Activated gamma-delta T cell treated with Interleukin-2 at 50 U/mL for 16 hours (primary cell): Measurements from ENCODE around the gene KCTD14.
"Not testable (repeated sequence)": the region's sequence is repeated elsewhere in the genome, so short reads cannot be mapped to it uniquely, and the experiment has no call there.

Experiments used
- DNase-seq: peaks from one replicate; pipeline ENCODE4 v3.0.0-alpha.2; 2020

KCTD14 gene, protein sequence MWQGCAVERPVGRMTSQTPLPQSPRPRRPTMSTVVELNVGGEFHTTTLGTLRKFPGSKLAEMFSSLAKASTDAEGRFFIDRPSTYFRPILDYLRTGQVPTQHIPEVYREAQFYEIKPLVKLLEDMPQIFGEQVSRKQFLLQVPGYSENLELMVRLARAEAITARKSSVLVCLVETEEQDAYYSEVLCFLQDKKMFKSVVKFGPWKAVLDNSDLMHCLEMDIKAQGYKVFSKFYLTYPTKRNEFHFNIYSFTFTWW

DNA sequence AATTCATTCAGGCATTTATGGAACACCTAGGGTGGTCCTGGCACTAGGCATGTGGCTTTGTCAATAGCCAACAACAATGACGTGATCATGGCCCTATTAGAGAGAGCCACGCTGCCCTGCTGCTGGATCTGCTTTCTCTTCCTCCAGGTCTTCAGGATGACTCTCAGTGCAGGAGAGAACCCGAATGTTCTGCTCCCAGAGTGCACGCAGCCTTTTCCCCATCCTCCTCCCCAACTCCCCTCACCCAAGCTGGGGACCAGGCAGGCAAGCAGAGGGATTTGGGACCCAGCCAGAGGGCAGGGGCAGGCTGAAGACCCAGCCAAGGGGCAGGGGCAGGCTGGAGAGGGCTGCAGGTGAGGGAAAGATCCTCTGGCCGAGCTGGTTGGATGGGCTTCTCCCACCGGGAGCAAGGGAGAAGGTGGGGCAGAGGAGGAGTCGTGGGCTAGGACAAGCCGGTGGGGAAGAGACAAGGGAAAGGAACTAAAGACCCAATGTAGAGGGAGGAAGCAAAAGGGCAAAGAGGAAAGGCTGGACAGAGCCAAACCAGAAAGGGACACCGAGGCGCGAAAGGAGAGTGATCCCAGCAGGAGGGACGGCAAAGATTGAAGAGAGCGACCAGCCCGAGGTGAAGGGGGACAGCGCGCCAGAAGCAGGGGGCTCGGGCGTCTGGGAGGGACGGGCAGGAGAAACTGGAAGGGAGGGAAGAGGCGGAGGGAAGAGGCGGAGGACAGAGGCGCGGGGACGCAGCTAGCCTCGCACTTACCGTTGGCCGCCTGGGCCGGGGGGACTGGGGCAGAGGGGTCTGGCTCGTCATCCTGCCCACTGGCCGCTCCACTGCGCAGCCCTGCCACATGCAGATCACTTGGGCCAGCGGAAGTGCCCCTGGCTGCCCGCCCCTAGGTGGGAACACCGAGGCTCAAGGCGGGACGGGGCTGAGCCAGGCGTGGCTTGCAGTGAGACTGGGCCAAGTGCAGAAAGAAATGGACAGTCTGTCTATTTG, at the start of gene KCTD14:
TSS of gene KCTD14 (minus strand) at position 880 of the 1,000 bp plus-strand sequence. CDS start at position 853, 27 bp downstream.
- DNase-seq: no peak

DNA sequence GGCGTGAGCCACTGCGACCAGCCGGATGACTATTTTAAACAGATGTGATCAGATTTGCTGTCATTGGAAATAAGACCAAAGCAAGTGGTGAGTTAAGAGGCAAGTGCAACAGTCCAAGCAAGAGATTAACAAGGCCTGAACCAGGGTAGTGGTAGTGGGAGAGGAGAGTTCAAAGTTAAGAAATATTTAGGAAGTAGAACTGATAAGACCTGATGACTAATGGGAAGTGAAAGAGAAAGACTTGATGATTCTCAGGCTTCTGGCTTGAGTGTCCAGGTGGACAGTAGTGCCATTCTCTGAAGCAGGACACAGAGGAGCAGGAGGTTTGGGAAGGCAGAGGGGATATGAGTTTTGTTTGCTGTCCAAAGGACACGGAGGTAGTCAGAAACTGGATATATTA, 49.4 kb upstream of the KCTD14 start:
- no peak for DNase-seq

DNA sequence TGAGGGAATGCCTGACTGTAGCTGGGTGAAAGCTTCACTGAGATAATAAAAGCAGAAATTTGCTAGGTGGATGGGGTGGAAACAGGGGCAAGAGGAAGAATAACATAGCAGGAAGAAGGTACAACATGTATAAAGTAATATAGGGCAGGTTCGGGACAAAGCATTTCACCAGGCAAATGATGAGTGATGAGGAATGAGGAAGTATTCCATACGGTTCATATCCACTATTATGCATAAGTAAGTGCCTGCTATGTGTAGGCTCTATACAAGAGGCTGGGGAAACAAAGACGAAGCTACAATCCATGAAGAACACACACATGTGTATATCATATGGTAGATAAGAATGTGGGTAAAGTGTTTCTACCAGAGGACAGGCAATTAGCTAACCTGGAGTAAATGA, 48.6 kb upstream of the KCTD14 start:
- DNase-seq: no peak

DNA sequence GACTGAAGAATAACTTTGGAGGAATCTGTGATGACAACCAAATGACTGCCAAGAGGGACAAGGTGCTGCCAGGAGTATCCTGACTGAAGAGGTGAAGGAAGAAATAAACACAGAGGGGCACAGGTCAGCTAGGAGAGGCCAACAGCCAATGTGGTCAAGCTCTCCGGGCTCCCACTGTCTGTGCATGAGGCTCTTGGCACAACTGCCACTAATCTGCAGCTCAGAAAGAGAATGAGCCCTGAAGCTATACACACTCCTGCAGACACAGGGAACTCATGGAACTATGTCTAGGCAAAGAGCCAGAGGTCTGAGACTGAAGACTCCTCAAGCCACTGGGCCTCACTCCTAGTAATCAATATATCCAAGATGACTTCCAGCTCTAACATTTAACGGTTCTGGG, 47.5 kb upstream of the KCTD14 start:
- no peak for DNase-seq

DNA sequence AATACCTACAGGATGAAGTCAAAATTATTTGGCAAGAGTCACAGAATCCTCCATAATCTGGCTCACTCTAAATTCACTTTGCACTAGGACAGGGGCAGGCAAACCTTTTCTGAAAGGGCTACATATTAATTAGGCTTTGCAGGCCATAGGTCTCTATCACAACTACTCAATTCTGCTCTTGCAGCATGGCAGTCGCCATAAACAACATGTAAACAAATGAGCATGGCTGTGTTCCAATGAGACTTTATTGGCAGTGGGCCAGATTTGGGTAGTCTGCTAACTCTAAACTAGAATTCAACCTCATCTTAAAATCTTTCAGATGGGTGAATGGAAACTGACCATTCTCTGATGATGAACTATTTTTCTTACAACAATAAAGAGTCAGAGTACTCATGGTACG, 46.4 kb upstream of the KCTD14 start:
- DNase-seq: no peak

DNA sequence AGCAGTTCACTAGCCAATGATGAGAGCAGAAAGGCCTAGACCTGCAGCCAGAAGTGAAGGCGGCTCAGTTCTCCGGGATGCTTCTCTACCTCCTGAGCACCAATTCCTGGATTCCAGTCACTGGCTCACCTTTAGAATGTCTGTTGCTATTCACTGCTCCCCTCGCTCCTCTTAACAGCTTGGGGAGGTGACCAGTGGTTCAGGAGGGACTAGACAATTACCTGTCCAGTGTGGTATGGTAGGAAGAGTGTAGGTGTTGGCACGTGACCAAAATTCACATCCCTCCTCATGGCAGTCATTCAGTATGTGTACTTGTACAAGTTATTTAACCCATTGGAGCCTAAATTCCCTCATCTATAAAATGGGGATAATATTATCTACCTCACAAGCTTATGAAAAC, 44.6 kb upstream of the KCTD14 start:
- DNase-seq: no peak

DNA sequence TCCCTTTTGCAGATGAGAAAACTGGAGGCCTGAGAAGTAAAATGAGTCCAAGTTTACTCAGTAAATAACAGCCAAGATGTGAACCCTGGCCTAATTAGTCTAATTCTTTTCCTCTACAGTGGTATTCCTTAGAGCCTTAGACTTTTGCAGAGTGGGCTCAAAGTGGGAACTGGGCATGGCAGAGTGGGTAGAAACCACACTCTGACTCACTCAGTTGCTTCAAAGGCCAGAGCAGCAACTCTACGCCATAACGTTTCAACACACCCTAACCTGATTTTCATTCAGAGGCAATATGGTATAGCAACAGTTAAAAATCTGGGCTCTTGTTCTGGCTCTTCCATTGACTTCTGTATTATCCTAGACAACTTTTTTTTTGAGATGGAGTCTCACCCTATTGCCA, 43.4 kb upstream of the KCTD14 start:
- DNase-seq: no peak

DNA sequence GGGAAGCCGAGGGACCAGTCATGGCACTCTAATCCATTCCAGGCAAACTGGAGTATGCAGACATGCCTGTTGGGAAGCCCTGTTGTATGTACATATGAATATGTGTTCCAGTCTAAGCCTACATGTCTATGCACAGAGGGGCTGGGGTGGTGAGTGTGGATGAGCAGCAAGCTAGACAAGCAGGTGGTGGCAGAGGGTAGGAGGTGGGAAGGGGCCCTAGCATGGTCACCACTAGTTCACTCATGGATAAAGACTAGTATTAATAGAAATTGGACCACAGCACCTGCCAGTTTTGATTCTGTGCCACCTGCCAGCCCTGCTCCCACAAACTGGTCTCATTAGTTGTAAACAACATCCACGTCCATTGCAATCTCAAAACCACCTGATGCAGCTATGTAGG, 42.1 kb upstream of the KCTD14 start:
- DNase-seq: no peak

DNA sequence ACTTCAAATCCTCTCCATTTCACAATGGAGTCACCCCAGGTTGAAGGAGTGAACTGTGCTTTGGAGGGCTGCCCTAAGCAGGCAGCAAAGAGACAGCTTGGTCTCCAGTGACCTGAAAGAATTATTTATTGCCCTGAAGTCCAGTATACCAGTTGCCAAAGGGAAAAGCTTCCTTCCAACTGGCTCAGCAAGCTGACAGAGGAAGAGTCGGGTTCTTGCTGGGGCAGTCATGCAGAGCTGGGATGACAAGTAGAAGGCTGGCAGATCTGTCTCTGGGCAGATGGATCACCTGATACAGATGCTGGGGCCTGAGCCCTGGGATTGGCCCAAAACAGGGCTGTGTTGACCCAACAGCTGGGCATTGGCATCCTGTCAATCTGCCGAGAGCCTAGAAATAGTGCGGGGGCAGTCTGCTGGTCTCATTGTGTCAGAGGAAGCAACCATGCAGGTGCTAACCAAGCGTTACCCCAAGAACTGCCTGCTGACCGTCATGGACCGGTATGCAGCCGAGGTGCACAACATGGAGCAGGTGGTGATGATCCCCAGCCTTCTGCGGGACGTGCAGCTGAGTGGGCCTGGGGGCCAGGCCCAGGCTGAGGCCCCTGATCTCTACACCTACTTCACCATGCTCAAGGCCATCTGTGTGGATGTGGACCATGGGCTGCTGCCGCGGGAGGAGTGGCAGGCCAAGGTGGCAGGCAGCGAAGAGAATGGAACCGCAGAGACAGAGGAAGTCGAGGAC, 40.5 kb upstream of the KCTD14 start, which contains the start of gene THRSP:
TSS of gene THRSP (plus strand) at position 422 of the 742 bp plus-strand sequence. CDS start at position 443, 21 bp downstream.
- no peak for DNase-seq

DNA sequence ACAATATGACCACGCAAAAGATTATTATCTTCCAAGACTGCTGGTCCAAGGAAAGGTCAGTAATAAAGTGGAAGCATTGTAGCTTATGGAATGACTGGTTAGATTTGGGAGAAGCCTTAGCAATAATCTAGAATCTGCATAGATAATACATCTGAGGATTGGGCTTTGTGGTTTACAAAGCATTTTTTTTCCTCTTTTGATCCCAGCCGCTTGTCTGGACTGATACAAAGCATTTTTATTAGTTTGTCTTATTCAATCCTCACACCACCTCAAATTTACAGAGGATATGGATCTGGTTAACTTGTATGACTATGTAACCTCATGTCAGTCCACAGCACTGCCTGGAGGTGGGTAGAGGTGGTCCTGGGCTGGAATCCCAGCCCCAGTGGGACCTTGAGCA, 39.6 kb upstream of the KCTD14 start:
- no peak for DNase-seq

DNA sequence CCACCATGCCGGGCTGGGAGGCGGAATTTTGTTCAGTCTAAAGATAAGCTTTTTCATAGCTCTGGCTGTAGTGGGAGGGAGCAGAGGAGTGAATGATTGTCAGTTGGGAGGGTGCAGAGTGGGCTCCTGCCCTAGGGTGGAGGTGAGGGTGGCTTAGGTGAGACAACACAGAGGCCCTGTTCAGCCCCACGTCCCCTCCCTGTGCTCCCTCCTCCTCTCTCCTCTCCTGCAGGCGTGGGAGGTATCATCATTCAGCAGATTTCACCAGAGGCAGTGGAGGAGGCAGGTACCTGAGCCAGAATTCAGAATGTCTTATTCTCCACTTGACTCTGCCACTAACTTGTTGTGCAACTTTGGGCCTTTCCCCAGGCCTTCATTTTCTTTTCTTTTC, 38.8 kb upstream of the KCTD14 start:
- DNase-seq: no peak

DNA sequence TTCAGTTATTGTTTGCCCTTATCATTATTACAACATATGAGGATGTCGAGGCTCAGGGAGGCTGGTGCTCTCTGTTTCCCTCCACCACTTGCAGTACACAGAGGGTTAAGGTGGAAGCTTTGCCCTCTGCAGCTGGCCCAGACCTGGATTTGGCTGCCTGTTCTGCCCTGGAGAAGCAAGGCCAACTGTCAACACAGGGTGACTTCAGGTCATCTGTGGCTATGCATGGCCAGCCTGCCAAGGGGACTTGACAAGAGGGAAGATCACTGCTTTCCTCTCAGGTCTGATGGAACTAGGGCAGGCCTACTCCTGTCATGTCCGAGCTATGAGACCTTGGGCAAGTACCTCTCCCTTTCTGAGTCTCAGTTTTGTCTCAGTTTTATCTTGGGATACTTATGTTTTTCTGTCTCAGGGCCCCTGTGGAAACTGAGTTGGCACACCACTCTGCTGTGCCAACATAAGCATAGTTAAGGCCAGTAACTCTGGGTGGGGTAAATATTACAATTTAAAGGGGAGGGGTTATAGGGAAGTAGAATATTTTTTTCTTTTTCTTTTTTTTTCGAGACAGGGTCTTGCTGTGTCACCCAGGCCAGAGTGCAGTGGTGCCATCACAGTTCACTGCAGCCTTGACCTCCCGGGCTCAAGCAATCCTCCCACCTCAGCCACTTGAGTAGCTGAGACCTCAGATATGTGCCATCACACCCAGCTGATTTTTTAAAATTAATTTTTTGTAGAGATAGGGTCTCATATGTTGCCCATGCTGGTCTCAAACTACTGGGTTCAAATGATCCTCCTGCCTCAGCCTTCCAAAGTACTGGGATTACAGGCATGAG, 38.2 kb upstream of the KCTD14 start:
- DNase-seq: no peak

DNA sequence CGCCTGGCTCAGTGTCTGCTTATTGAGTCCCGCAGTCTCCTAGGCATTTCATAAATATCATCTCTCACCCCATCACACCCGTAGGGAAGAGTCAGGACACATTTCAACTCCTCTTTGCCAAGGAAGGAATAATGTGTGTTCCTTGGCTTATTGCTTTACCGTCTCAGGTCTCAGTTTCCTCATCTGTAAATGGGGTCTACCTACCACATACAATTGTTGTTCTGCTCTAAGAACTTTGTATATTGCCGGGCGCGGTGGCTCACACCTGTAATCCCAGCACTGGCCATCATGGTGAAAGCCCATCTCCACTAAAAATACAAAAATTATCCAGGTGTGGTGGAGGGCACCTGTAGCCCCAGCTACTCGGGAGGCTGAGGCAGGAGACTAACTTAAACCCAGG, 37.5 kb upstream of the KCTD14 start:
- DNase-seq: no peak

DNA sequence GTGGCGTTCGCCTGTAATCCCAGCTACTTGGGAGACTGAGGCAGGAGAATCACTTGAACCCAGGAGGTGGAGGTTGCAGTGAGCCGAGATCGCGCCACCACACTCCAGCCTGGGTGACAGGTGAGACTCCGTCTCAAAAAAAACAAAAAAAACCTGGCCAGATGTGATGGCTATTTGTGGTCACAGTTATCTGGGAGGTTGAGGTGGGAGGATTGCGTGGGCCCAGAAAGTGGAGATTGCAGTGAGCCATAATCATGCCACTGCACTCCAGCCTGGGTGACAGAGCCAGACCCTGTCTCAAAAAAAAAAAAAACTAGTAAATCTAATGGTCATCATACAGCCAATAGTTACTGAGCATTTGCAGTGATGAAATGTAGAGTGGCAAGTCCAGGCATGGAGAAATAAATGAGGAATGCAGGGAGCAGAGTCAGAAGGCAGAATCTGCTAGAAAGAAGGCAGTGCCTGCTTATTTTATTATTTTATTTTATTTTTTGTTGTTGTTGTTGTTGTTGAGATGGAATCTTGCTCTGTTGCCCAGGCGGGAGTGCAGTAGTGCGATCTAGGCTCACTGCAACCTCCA, 36.8 kb upstream of the KCTD14 start:
- not testable (repeated sequence) for DNase-seq

DNA sequence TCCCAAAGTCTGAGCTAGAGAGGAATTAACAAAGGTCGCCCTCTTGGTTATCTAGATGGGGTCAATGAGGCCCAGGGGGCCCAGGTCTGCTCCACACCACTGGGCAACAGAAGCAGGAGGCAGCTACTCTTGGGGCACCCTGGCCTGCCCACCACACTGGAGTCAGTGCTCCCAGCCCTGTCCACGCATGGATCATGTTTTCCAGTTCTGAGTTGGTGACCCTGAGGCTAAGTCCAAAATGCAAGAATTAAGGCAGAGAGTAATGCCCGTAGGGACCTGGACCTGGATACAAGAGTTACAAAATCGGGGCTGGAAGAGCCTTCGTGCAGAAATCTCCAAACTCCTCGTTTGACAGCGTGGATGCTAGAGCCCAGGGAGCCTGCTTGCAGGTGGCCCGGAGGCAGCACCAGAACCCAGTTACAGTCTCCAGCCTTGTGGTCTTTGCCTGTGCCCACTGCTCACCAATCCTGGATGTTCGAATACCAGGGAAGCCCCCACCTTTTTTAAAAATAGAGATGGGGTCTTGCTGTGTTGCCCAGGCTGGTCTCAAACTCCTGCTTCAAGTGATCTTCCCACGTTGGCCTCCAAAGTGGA, 34.5 kb upstream of the KCTD14 start:
- no peak for DNase-seq

DNA sequence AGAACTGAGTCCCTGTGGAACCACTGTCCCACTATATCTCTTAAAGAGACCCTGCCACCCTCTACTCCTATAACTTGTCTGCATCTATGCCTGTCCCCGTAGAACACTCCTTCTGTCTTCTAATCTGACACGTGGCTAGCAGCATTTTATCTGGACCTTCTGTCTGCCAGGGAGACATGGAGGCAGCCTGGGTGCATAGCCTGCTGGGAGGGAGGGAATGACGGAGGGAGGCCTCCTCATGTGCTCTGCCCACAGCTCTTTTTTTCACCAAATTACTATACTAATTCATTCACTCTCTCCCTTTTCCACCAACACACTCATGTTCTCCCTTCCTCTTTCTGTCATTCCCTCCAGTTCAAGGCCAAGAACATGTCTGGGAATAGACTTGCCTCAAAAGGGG, 33.0 kb upstream of the KCTD14 start:
- no peak for DNase-seq

DNA sequence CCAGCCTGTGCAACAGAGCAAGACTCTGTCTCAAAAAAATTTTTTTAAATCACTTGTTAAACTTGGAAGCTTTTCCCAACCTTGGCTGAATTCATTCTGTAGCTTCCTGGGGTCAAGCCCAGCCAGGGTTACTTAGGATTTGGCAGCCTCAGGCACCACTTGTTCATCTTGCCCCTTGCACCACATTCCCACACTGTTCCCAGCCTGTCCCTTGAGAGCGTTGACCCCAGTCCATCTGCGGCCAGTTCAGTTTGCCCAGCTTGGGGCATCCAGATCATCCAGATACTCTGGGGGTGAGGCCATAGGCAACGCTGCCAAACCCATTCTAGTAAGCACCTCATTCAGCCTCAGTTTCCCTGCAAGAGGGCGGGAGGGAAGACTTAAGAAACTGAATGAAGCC, 31.9 kb upstream of the KCTD14 start:
- no peak for DNase-seq

DNA sequence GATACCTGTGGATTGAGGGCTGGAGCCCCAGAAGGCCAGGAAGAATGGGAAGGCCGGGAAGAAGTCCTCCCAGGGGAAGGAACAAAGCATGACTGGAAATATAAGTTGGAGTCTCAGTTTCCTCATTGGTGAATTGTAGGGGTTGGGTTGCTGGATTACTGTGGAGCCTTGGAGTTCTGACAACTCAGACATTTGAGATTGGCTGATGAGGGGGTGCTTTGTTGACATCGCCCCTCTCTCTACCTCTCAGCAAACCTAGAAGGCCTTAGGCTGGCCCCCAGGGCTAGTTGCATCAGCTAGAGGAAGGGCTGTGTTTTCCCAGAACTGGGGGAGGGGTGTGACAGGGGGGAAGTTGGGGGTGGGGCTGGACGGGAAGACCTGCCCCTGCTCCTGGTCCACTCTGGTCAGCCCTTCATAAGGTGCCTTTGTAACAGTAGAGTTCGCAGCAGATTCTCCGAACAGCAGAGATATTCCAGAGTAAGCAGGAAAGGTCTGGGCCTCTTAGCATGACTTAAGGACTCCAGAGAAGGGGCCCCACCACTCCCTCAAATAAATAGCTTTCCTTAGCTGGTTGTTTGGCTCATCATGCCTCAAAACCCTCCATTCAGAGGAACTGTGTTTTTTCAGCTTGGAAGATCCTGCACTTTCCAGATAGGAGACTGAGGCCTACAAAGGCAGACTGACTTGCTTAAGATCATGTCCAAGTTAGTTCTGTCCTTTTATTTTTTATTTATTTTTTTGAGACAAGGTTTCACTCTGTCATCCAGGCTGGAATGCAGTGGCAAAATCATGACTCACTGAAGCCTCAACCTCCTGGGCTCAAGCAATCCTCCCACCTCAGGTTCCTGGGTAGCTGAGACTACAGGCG, 28.1 kb upstream of the KCTD14 start:
- DNase-seq: no peak

DNA sequence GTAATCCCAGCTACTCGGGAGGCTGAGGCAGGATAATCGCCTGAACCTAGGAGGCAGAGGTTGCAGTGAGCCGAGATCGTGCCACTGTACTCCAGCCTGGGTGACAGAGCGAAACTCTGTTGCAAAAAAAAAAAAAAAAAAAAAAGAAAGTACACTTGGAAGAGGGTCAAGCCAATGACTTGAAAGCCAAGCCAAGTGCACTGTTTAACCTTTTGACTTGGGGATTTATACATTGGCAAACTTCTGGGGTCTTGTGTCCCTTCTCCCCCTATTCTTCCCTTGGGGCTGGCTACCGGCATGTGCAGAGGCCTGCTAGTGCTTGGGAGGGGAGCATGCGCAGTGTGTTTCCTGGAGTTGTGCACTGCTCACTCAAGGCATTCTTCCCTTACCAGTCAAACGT, 26.3 kb upstream of the KCTD14 start:
- no peak for DNase-seq

DNA sequence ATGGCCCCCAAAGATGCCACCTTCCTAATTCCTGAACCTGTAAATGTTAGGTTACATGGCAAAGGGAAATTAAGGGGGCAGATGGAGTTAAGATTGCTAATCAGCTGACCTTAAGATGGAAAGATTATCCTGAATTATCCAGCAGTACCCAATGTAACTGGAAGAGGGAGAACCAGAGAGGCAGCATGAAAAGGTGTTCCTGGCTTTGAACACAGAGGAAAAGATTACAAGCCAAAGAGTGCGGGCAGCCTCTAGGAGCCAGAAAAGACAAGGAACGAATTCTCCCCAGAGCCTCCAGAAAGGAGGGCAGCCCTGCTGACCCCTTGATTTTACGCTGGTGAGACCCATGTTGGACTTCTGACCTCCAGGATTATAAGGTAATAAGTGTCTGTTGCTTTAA, 25.5 kb upstream of the KCTD14 start:
- DNase-seq: no peak

DNA sequence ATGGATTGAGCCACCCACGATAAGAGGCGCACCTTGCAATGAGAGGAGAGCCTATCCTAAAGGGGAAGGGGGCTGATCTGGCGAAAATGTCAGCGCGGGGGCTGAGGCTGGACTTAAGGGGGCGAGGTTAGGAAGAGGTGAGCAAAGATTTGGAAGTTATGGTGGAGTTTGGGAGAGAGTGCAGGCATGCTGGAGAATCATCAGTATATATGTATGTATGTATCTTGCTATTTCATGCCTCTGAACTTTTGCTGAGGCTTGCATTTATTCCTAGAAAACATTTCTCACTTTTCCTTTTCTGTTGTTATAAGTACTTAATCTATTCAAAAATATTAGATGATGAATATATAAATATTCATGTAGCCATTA, 23.4 kb upstream of the KCTD14 start:
- no peak for DNase-seq
